HepG2 (cell line): ENCODE results near the gene HAUS7. TPM values are rescaled to one million over a fixed set of nuclear protein-coding genes. Genes with fewer than 3 reads are reported as not detected.

Experiments used
- EED ChIP-seq: sonication (generic); formaldehyde crosslinking; IDR thresholded peaks from 2 replicates; pipeline ENCODE4 v1.5.0; 2020; ENCODE audit warnings: mild to moderate bottlenecking, missing genetic modification reagents
- ESRRA ChIP-seq: sonication (generic); formaldehyde crosslinking; IDR thresholded peaks from 2 replicates; pipeline ENCODE4 v1.5.1; 2020; ENCODE audit warnings: mild to moderate bottlenecking, low read depth, missing genetic modification reagents
- FOXA3 ChIP-seq: IDR thresholded peaks from 2 replicates; pipeline ENCODE4 v1.6.1; 2016; ENCODE audit warnings: missing genetic modification reagents, missing compliant biosample characterization
- FOXO1 ChIP-seq: sonication (generic); formaldehyde crosslinking; IDR thresholded peaks from 2 replicates; pipeline ENCODE4 v1.4.0; 2020; ENCODE audit warnings: missing genetic modification reagents
- GATAD2A ChIP-seq: IDR thresholded peaks from 2 replicates; pipeline ENCODE4 v1.6.1; 2016
- HMG20B ChIP-seq: conservative IDR thresholded peaks from 2 replicates; pipeline ENCODE4 v1.6.1; 2016; ENCODE audit warnings: missing genetic modification reagents, missing compliant biosample characterization
- HOXA9 ChIP-seq: sonication (generic); formaldehyde crosslinking; IDR thresholded peaks from 2 replicates; pipeline ENCODE4 v1.8.1; 2022; ENCODE audit warnings: missing genetic modification reagents, mild to moderate bottlenecking, moderate library complexity, borderline replicate concordance
- KAT8 ChIP-seq: IDR thresholded peaks from 2 replicates; pipeline ENCODE4 v1.6.1; 2016; ENCODE audit warnings: missing genetic modification reagents, missing compliant biosample characterization
- KDM1A ChIP-seq: IDR thresholded peaks from 2 replicates; pipeline ENCODE4 v1.6.1; 2016; ENCODE audit warnings: missing compliant biosample characterization
- LCORL ChIP-seq, 2 experiments: fragments of 450-650 bp in 1 of 2; sonication (generic) in 1 of 2; formaldehyde crosslinking in 1 of 2; IDR thresholded peaks; 2 replicates each; pipeline versions ENCODE4 v1.5.0 to v1.6.1; 2017 to 2020; ENCODE audit warnings: antibody characterized with exemption in 1 of 2, missing genetic modification reagents in 1 of 2
- NCOA2 ChIP-seq: sonication (generic); formaldehyde crosslinking; IDR thresholded peaks from 2 replicates; pipeline ENCODE4 v1.8.0; 2022; ENCODE audit warnings: inconsistent platforms
- NKX3-1 ChIP-seq: sonication (generic); formaldehyde crosslinking; IDR thresholded peaks from 2 replicates; pipeline ENCODE4 v1.5.0; 2020; ENCODE audit warnings: missing genetic modification reagents
- NR2F2 ChIP-seq: IDR thresholded peaks from 2 replicates; pipeline ENCODE4 v1.6.1; 2012; ENCODE audit warnings: low read depth, inconsistent platforms, borderline replicate concordance
- PHF21A ChIP-seq: sonication (generic); formaldehyde crosslinking; IDR thresholded peaks from 2 replicates; pipeline ENCODE4 v1.5.0; 2020; ENCODE audit warnings: mild to moderate bottlenecking, missing genetic modification reagents
- SAP130 ChIP-seq: IDR thresholded peaks from 2 replicates; pipeline ENCODE4 v1.6.1; 2016; ENCODE audit warnings: low read depth
- SOX6 ChIP-seq, 2 experiments: fragments of 450-650 bp in 1 of 2; sonication (generic) in 1 of 2; formaldehyde crosslinking in 1 of 2; IDR thresholded peaks; 2 replicates each; pipeline versions ENCODE4 v1.4.0 to v1.6.1; 2017 to 2020; ENCODE audit warnings: antibody characterized with exemption in 1 of 2, mild to moderate bottlenecking in 1 of 2, missing genetic modification reagents in 1 of 2
- SP5 ChIP-seq: IDR thresholded peaks from 2 replicates; pipeline ENCODE4 v1.6.1; 2016; ENCODE audit warnings: low read depth, borderline replicate concordance
- TAF1 ChIP-seq: sonication (generic); formaldehyde crosslinking; IDR thresholded peaks from 2 replicates; pipeline ENCODE4 v1.4.0; 2020; ENCODE audit warnings: missing genetic modification reagents
- ZBTB8A ChIP-seq: sonication (generic); formaldehyde crosslinking; IDR thresholded peaks from 2 replicates; pipeline ENCODE4 v1.4.0; 2020; ENCODE audit warnings: mild to moderate bottlenecking, low read depth, missing genetic modification reagents, borderline replicate concordance
- ZMYM3 ChIP-seq: sonication (generic); formaldehyde crosslinking; IDR thresholded peaks from 2 replicates; pipeline ENCODE4 v1.5.1; 2020; ENCODE audit warnings: mild to moderate bottlenecking, missing genetic modification reagents
- ZNF256 ChIP-seq: sonication (generic); formaldehyde crosslinking; conservative IDR thresholded peaks from 2 replicates; pipeline ENCODE4 v1.4.0; 2020; ENCODE audit warnings: missing genetic modification reagents
- ZNF281 ChIP-seq: sonication (generic); formaldehyde crosslinking; IDR thresholded peaks from 2 replicates; pipeline ENCODE4 v1.4.0; 2020; ENCODE audit warnings: missing genetic modification reagents, borderline replicate concordance
- ZNF703 ChIP-seq: sonication (generic); formaldehyde crosslinking; IDR thresholded peaks from 2 replicates; pipeline ENCODE4 v1.5.1; 2020; ENCODE audit warnings: missing genetic modification reagents, mild to moderate bottlenecking, moderate library complexity, borderline replicate concordance
- ZNF761 ChIP-seq: sonication (generic); formaldehyde crosslinking; conservative IDR thresholded peaks from 2 replicates; pipeline ENCODE4 v1.4.0; 2020; ENCODE audit warnings: mild to moderate bottlenecking, missing genetic modification reagents
- ZNF788 ChIP-seq: sonication (generic); formaldehyde crosslinking; IDR thresholded peaks from 2 replicates; pipeline ENCODE4 v1.5.0; 2020; ENCODE audit warnings: mild to moderate bottlenecking, missing genetic modification reagents, borderline replicate concordance
- polyA plus RNA-seq, 8 experiments: library from polyadenylated mRNA; depleted of rRNA in 3 of 8; stranded (reverse) in 7 of 8; unstranded in 1 of 8; fragments of >200 nt; fragmentation: Illumina TruSeq in 4 of 8; extraction: Trizol in 4 of 8; gene quantifications; 2 replicates each; pipeline versions ENCODE4 v1.2.1 to v1.2.3, GENCODE V29; 2011 to 2016; ENCODE audit warnings: low read depth in 4 of 8, missing spikeins in 1 of 8, mixed read lengths in 1 of 8; ENCODE audit not compliant: insufficient read depth in 1 of 8
- total RNA-seq, 5 experiments: library from RNA; depleted of rRNA; stranded (reverse); fragments of >200 nt; fragmentation: Illumina TruSeq; extraction: Trizol; gene quantifications; 2 replicates each; pipeline ENCODE4 v1.2.3, GENCODE V29; 2016; ENCODE audit warnings: low read depth in 1 of 5
- TF ChIP-seq, protein P1 (sequence below): sonication (generic); formaldehyde crosslinking; IDR thresholded peaks from 2 replicates; pipeline ENCODE4 v1.8.0; 2022; ENCODE audit warnings: mild to moderate bottlenecking, missing genetic modification reagents, moderate library complexity
- TF ChIP-seq, protein P2 (sequence below): sonication (generic); formaldehyde crosslinking; IDR thresholded peaks from 2 replicates; pipeline ENCODE4 v1.4.0; 2020; ENCODE audit warnings: missing genetic modification reagents

The HAUS7 gene
- total and polyA plus RNA-seq, 2 of the 13 experiments (the other 11 are each of a cell fraction or from before 2014, with no cell fraction given), result 10.9 to 42.4 TPM

GRCh38 chrX:153488231-153488914 is 18.0 kb upstream of the HAUS7 start (continued):
- peak; percentile 44; the same call in 1 of the 2 replicates for TF ChIP-seq FOXO1
- 0 out of 2 replicates have a peak, but pooled peaks have one; percentile 19 for TF ChIP-seq NCOA2 (CRISPR knock-in tag)
- TF ChIP-seq EED (CRISPR knock-in tag), result no peak
- peak; percentile 10; the same call in 1 of the 2 replicates for TF ChIP-seq SP5 (CRISPR knock-in tag)
- TF ChIP-seq, protein P1, sequence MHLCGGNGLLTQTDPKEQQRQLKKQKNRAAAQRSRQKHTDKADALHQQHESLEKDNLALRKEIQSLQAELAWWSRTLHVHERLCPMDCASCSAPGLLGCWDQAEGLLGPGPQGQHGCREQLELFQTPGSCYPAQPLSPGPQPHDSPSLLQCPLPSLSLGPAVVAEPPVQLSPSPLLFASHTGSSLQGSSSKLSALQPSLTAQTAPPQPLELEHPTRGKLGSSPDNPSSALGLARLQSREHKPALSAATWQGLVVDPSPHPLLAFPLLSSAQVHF (CRISPR knock-in tag), result no peak
- TF ChIP-seq SAP130 (CRISPR knock-in tag), result peak; percentile 58; the same call in 1 of the 2 replicates
- TF ChIP-seq SOX6 (IDR thresholded peaks at IDR 0.05), result no peak
- TF ChIP-seq SOX6 (CRISPR knock-in tag; IDR thresholded peaks at IDR 0.05), result peak; percentile 35; the same call in 1 of the 2 replicates
- peak; percentile 52; the same call in 1 of the 2 replicates for TF ChIP-seq FOXA3 (CRISPR knock-in tag)
- peak; percentile 48 for TF ChIP-seq GATAD2A (CRISPR knock-in tag)
- peak; percentile 34; the same call in 1 of the 2 replicates for TF ChIP-seq ZNF281 (CRISPR knock-in tag)
- TF ChIP-seq HOXA9 (CRISPR knock-in tag), result no peak
- no peak for TF ChIP-seq ZNF256 (CRISPR knock-in tag)
- no peak for TF ChIP-seq LCORL (IDR thresholded peaks at IDR 0.05)
- TF ChIP-seq LCORL (CRISPR knock-in tag; IDR thresholded peaks at IDR 0.05), result peak; percentile 59; the same call in 1 of the 2 replicates
- TF ChIP-seq ZMYM3 (CRISPR knock-in tag), result no peak
- TF ChIP-seq HMG20B (CRISPR knock-in tag), result peak; percentile 56; the same call in 1 of the 2 replicates
- TF ChIP-seq, protein P2, sequence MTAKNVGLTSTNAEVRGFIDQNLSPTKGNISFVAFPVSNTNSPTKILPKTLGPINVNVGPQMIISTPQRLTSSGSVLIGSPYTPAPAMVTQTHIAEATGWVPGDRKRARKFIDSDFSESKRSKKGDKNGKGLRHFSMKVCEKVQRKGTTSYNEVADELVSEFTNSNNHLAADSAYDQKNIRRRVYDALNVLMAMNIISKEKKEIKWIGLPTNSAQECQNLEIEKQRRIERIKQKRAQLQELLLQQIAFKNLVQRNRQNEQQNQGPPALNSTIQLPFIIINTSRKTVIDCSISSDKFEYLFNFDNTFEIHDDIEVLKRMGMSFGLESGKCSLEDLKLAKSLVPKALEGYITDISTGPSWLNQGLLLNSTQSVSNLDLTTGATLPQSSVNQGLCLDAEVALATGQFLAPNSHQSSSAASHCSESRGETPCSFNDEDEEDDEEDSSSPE (CRISPR knock-in tag), result peak; percentile 38; the same call in 1 of the 2 replicates
- TF ChIP-seq KAT8 (CRISPR knock-in tag), result 0 out of 2 replicates have a peak, but pooled peaks have one; percentile 22
- TF ChIP-seq ZNF703 (CRISPR knock-in tag), result no peak
- peak; percentile 84; the same call in 1 of the 2 replicates for TF ChIP-seq NR2F2
- no peak for TF ChIP-seq KDM1A (CRISPR knock-in tag)
- TF ChIP-seq ESRRA (CRISPR knock-in tag), result peak; percentile 66; the same call in 1 of the 2 replicates
- TF ChIP-seq PHF21A (CRISPR knock-in tag), result peak; percentile 43; the same call in 1 of the 2 replicates
- TF ChIP-seq NKX3-1 (CRISPR knock-in tag), result no peak
- TF ChIP-seq ZNF788 (CRISPR knock-in tag), result peak; percentile 33; the same call in 1 of the 2 replicates
- TF ChIP-seq ZBTB8A (CRISPR knock-in tag), result no peak
- TF ChIP-seq TAF1 (CRISPR knock-in tag), result no peak
- TF ChIP-seq ZNF761 (CRISPR knock-in tag), result 0 out of 2 replicates have a peak, but pooled peaks have one; percentile 27
